ENCODE results near the gene TBCD.

The TBCD gene

GRCh38 chr17:82890926-82891678 lies 139.2 kb downstream of the TBCD start:
- DNase-seq (ENCODE audit: low read depth in 2 of 2): no peak
- H3K4me3 ChIP-seq (replicated peaks in 1 of 2; ENCODE audit: low read depth in 2 of 2, low read length in 2 of 2): no peak overlapping the region
- no peak for TF ChIP-seq CTCF (IDR thresholded peaks at IDR 0.05; ENCODE audit: low read depth, low read length)

- no peak overlapping the region for H3K4me3 ChIP-seq (replicated peaks in 1 of 2; ENCODE audit: low read depth in 2 of 2, low read length in 2 of 2)
- no peak for DNase-seq (ENCODE audit: low read depth in 2 of 2)
- no peak for TF ChIP-seq CTCF (IDR thresholded peaks at IDR 0.05; ENCODE audit: low read depth, low read length)
Observed at GRCh38 chr17:82891911-82892310, 140.0 kb downstream of the TBCD start.

- no peak overlapping the region for H3K4me3 ChIP-seq (replicated peaks in 1 of 2; ENCODE audit: low read depth in 2 of 2, low read length in 2 of 2)
- DNase-seq (ENCODE audit: low read depth in 2 of 2): no peak
- TF ChIP-seq CTCF (IDR thresholded peaks at IDR 0.05; ENCODE audit: low read depth, low read length): no peak
Observed at GRCh38 chr17:82892899-82893565, 141.2 kb downstream of the TBCD start.

- TF ChIP-seq CTCF (IDR thresholded peaks at IDR 0.05; ENCODE audit: low read depth, low read length): no peak
- no peak overlapping the region for H3K4me3 ChIP-seq (replicated peaks in 1 of 2; ENCODE audit: low read depth in 2 of 2, low read length in 2 of 2)
- no peak for DNase-seq (ENCODE audit: low read depth in 2 of 2)
Observed at GRCh38 chr17:82893779-82894178, 141.9 kb downstream of the TBCD start.

- no peak for DNase-seq (ENCODE audit: low read depth in 2 of 2)
- no peak overlapping the region for H3K4me3 ChIP-seq (replicated peaks in 1 of 2; ENCODE audit: low read depth in 2 of 2, low read length in 2 of 2)
- TF ChIP-seq CTCF (IDR thresholded peaks at IDR 0.05; ENCODE audit: low read depth, low read length): no peak
Observed at GRCh38 chr17:82894389-82894788, 142.5 kb downstream of the TBCD start.

- H3K4me3 ChIP-seq (replicated peaks in 1 of 2; ENCODE audit: low read depth in 2 of 2, low read length in 2 of 2): no peak overlapping the region
- TF ChIP-seq CTCF (IDR thresholded peaks at IDR 0.05; ENCODE audit: low read depth, low read length): no peak
- DNase-seq (ENCODE audit: low read depth in 2 of 2): no peak
Observed at GRCh38 chr17:82895087-82895486, 143.2 kb downstream of the TBCD start.

Measured in cardiac fibroblast (primary cell).